ENCODE measurements around the gene ZC3H14. TPM values are rescaled to one million over a fixed set of nuclear protein-coding genes. Genes with fewer than 3 reads are reported as not detected.
"Not testable (repeated sequence)": the region's sequence is repeated elsewhere in the genome, so short reads cannot be mapped to it uniquely, and the experiment has no call there.

Gene ZC3H14
- total and polyA plus RNA-seq, 5 donors from 2014 or later: 39.8 to 50.8 (median 44.8) TPM

DNA sequence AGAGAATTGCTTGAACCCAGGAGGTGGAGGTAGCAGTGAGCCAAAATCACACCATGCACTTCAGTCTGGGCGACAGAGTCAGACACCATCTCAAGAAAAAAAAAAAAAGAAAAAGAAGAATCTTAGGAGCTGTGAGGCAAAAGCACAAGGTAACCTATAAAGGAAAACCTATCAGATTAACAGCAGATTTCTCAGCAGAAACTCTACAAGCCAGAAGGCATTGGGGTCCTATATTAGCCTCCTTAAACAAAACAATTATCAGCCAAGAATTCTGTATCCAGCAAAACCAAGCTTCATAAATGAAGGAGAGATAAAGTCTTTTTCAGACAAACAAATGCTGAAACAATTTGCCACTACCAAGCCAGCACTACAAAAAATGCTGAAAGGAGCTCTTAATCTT lies 32.9 kb upstream of the ZC3H14 start:
- not testable (repeated sequence) for H3K27me3 ChIP-seq (ENCODE audit: control insufficient read depth, insufficient read depth, low read length); H3K36me3 Mint-ChIP-seq; H3K4me1 Mint-ChIP-seq; DNase-seq; ATAC-seq (ENCODE audit: low read depth in 2 of 2); H3K27ac ChIP-seq (ENCODE audit: insufficient read depth, low read length, poor library complexity, severe bottlenecking); H3K4me3 ChIP-seq (ENCODE audit: low read depth, low read length); H3K4me3 Mint-ChIP-seq; H3K27ac Mint-ChIP-seq; H3K4me1 ChIP-seq (ENCODE audit: control insufficient read depth, insufficient read depth, low read length, poor library complexity, severe bottlenecking); H3K36me3 ChIP-seq (ENCODE audit: control insufficient read depth, insufficient read depth, low read length); H3K9me3 ChIP-seq (ENCODE audit: control insufficient read depth in 2 of 2, low read length in 2 of 2)
- Mint-ChIP-seq H3K9me3 (peaks cover 0 to 19% (median 5%) of the 10 kb centered on the region in 7 donors), H3K27me3 (peaks cover 34% of the 10 kb centered on the region)

DNA sequence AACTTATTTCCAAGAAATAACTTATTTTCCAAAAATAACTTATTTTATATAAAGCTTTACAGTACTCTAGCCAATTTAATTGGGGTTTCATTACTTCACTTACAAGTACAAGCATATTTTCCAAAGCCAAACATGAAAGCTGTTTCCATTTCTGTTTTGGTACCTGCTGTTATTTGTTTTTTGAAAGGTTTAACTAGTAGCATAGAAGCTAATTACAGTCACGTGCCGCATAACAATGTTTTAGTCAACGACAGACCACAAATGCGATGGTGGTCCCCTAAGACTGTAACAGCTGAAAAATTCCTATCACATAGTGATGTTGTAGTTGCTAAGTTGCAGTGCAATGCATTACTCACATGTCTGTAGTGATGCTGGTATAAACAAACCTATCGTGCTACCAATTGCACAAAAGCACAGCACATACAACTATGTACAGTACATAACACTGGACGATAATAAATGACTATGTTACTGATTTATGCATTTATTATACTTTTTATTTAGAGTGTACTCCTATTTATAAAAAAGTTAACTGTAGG lies 29.7 kb upstream of the ZC3H14 start:
- DNase-seq: no peak
- H3K4me1 Mint-ChIP-seq: no peaks in the 10 kb centered on the region

DNA sequence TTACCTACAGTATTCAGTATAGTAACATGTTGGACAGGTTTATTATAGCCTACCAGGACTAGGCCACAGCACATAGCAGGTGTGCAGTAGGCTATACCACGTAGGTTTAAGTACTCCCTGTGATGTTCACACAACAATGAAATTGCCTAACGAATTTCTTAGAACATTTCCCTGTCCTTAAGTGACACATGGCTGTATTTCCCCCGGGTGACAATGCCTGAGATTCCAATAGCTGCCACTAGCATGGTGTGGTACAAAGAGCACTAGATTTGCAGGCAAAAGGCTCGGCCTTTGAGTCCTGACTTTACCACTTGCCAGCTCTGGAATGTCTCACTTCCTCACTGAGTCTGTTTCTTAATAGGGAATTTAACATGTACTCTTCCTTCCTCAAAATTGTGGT lies 27.7 kb upstream of the ZC3H14 start:
- H3K4me1 Mint-ChIP-seq: no peaks in the 10 kb centered on the region
- peaks cover 0 to 6% (median 2%) of the 10 kb centered on the region in 7 donors for H3K9me3 Mint-ChIP-seq
- H3K27me3 Mint-ChIP-seq: peaks cover 17% of the 10 kb centered on the region
- H3K27ac Mint-ChIP-seq: no peak overlapping the region
- ATAC-seq (ENCODE audit: low read depth in 2 of 2): no peak
- H3K9me3 ChIP-seq (ENCODE audit: control insufficient read depth in 2 of 2, low read length in 2 of 2): no peaks in the 10 kb centered on the region
- no peaks in the 10 kb centered on the region for H3K36me3 Mint-ChIP-seq
- no peak overlapping the region for H3K4me3 ChIP-seq (ENCODE audit: low read depth, low read length)
- H3K4me1 ChIP-seq (ENCODE audit: control insufficient read depth, insufficient read depth, low read length, poor library complexity, severe bottlenecking): no peaks in the 10 kb centered on the region
- no peak for DNase-seq
- no peak overlapping the region for H3K4me3 Mint-ChIP-seq
- no peak overlapping the region for H3K27ac ChIP-seq (ENCODE audit: insufficient read depth, low read length, poor library complexity, severe bottlenecking)
- H3K27me3 ChIP-seq (ENCODE audit: control insufficient read depth, insufficient read depth, low read length): peaks cover 9% of the 10 kb centered on the region
- no peaks in the 10 kb centered on the region for H3K36me3 ChIP-seq (ENCODE audit: control insufficient read depth, insufficient read depth, low read length)

More for the DNA sequence above, 29.7 kb upstream of the ZC3H14 start:
- peaks cover 7% of the 10 kb centered on the region for H3K27me3 ChIP-seq (ENCODE audit: control insufficient read depth, insufficient read depth, low read length)
- no peak overlapping the region for H3K27ac ChIP-seq (ENCODE audit: insufficient read depth, low read length, poor library complexity, severe bottlenecking)
- H3K9me3 ChIP-seq (ENCODE audit: control insufficient read depth in 2 of 2, low read length in 2 of 2): no peaks in the 10 kb centered on the region
- no peaks in the 10 kb centered on the region for H3K36me3 Mint-ChIP-seq
- H3K4me3 ChIP-seq (ENCODE audit: low read depth, low read length): no peak overlapping the region
- H3K27me3 Mint-ChIP-seq: peaks cover 21% of the 10 kb centered on the region
- H3K4me1 ChIP-seq (ENCODE audit: control insufficient read depth, insufficient read depth, low read length, poor library complexity, severe bottlenecking): no peaks in the 10 kb centered on the region
- H3K36me3 ChIP-seq (ENCODE audit: control insufficient read depth, insufficient read depth, low read length): no peaks in the 10 kb centered on the region
- H3K27ac Mint-ChIP-seq: no peak overlapping the region
- no peak for ATAC-seq (ENCODE audit: low read depth in 2 of 2)
- H3K9me3 Mint-ChIP-seq: peaks cover 0 to 15% (median 5%) of the 10 kb centered on the region in 7 donors
- no peak overlapping the region for H3K4me3 Mint-ChIP-seq

DNA sequence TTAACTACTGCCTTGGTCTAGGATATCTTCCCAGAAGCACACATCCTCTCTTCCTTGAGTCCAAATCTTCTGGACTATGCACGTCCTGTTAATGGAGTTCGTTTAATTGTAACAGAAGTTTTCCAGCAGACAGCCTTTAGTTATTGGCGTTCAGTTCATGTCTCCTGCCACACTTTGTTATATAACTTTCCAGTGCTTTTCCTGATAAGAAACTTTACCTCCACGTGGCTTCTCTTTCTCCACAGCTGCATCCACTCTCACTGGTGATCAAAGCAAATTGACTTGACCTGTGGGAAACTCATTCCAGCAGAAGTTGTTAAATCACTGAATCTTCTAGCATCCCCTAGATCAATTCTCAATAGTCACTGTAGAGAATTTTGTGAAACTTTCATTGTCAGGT lies 27.0 kb upstream of the ZC3H14 start:
- H3K36me3 Mint-ChIP-seq: no peaks in the 10 kb centered on the region
- H3K27me3 Mint-ChIP-seq: peaks cover 16% of the 10 kb centered on the region
- Histone ChIP-seq H3K36me3 (ENCODE audit: control insufficient read depth, insufficient read depth, low read length) (no peaks in the 10 kb centered on the region), H3K27me3 (ENCODE audit: control insufficient read depth, insufficient read depth, low read length) (peaks cover 10% of the 10 kb centered on the region), H3K4me3 (ENCODE audit: low read depth, low read length) (no peak overlapping the region), H3K9me3 (ENCODE audit: control insufficient read depth in 2 of 2, low read length in 2 of 2) (no peaks in the 10 kb centered on the region), H3K27ac (ENCODE audit: insufficient read depth, low read length, poor library complexity, severe bottlenecking) (no peak overlapping the region), H3K4me1 (ENCODE audit: control insufficient read depth, insufficient read depth, low read length, poor library complexity, severe bottlenecking) (no peaks in the 10 kb centered on the region)
- H3K4me1 Mint-ChIP-seq: no peaks in the 10 kb centered on the region
- no peak overlapping the region for H3K27ac Mint-ChIP-seq
- H3K9me3 Mint-ChIP-seq: no peaks in the 10 kb centered on the region
- ATAC-seq (ENCODE audit: low read depth in 2 of 2) (no peak), DNase-seq (no peak)
- H3K4me3 Mint-ChIP-seq: no peak overlapping the region

DNA sequence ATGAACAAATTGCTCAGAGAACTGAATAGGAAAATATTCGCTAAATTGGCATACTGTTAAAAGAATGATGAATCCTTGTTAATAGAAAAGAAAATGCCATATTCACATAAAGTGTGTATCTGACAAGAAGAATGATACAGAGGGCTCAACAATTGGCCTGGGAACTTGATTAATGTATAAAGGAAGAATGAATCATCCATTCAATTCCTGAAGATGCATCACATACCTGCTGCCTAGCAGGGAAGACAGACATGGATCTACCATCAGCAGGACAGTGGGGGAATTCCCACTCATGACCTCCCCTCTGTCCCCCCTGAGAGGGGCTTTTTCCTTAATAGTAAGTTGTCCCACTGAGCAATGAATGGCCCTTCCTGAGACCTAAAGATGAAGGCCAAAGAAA lies 21.5 kb upstream of the ZC3H14 start:
- ATAC-seq (ENCODE audit: low read depth in 2 of 2) (no peak), DNase-seq (no peak)
- Histone ChIP-seq H3K4me1 (ENCODE audit: control insufficient read depth, insufficient read depth, low read length, poor library complexity, severe bottlenecking) (no peaks in the 10 kb centered on the region), H3K27me3 (ENCODE audit: control insufficient read depth, insufficient read depth, low read length) (peaks cover 10% of the 10 kb centered on the region), H3K36me3 (ENCODE audit: control insufficient read depth, insufficient read depth, low read length) (no peaks in the 10 kb centered on the region), H3K9me3 (ENCODE audit: control insufficient read depth in 2 of 2, low read length in 2 of 2) (no peaks in the 10 kb centered on the region), H3K27ac (ENCODE audit: insufficient read depth, low read length, poor library complexity, severe bottlenecking) (no peak overlapping the region), H3K4me3 (ENCODE audit: low read depth, low read length) (no peak overlapping the region)
- no peaks in the 10 kb centered on the region for H3K36me3 Mint-ChIP-seq
- peaks cover 0 to 1% (median 0%) of the 10 kb centered on the region in 7 donors for H3K9me3 Mint-ChIP-seq
- no peak overlapping the region for H3K27ac Mint-ChIP-seq
- no peaks in the 10 kb centered on the region for H3K4me1 Mint-ChIP-seq
- peaks cover 34% of the 10 kb centered on the region for H3K27me3 Mint-ChIP-seq
- H3K4me3 Mint-ChIP-seq: no peak overlapping the region

DNA sequence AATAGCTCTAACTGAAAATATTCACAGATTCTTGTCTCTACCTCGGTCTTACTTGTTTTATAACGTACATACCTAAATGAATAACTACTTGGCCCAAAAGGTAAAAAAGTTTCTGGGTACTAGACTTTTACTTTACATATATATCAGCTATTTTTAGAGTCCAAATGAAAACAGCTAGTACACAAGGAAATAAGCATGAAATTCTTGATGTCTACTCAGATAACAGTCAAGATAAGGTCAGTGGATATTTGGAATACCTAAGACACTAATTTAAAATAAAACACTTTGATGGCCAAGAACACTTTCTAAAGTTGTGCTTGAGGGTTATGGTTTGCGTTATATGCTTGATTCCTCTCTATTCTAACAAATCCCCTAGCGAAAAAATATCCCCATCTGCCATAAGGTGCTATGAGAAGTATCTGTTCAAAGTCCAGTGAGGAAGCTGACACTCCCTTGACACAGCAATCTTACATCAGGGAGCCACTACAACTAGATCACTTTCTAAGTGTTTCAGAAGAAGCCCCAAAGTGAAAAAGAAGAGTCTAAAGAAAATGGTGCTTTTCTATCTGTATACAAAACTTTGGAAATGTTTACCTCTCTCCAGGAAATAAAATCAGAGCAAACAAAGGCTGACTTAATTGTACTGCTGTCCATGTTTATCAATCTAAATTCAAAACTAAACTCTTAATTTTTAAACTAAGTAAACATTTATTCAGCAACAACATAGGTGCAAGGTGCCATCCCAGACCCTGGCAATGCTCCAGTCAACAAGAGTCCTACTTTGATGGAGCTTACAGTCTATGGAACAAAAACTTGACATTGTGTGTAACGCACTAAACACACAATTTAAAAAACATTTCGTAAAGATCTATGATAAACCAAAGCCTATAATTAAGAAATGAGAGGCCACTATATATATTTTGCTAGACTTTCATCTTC lies 19.7 kb upstream of the ZC3H14 start:
- Mint-ChIP-seq H3K4me1 (no peaks in the 10 kb centered on the region), H3K27me3 (peaks cover 31% of the 10 kb centered on the region), H3K36me3 (no peaks in the 10 kb centered on the region), H3K27ac (peak overlapping the region in 1 of 3 donors; percentile 11), H3K4me3 (peak overlapping the region in 1 of 4 donors; percentile 85), H3K9me3 (peaks cover 0 to 1% (median 0%) of the 10 kb centered on the region in 7 donors)
- Histone ChIP-seq H3K4me3 (ENCODE audit: low read depth, low read length) (no peak overlapping the region), H3K36me3 (ENCODE audit: control insufficient read depth, insufficient read depth, low read length) (no peaks in the 10 kb centered on the region), H3K4me1 (ENCODE audit: control insufficient read depth, insufficient read depth, low read length, poor library complexity, severe bottlenecking) (no peaks in the 10 kb centered on the region), H3K27ac (ENCODE audit: insufficient read depth, low read length, poor library complexity, severe bottlenecking) (no peak overlapping the region), H3K9me3 (ENCODE audit: control insufficient read depth in 2 of 2, low read length in 2 of 2) (no peaks in the 10 kb centered on the region), H3K27me3 (ENCODE audit: control insufficient read depth, insufficient read depth, low read length) (peaks cover 8% of the 10 kb centered on the region)
- no peak for DNase-seq
- no peak for ATAC-seq (ENCODE audit: low read depth in 2 of 2)

DNA sequence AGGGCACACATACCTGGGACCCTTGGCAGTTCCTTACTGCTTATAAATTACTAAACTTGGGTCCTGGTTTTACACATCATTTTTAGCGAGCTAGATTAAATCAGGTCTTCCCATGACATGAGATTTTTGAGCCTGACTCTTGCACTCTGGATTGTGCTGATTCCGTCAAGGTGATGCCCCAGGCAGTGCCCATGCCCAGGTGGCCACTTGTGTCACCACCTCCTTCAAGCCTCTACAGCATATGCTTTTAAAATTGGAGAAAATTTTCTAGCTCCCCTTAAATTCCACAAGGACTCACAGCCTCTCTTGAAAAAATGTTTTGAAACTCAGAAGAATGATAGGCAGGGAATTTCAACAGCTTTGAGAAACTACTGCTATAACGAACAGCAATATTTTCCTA lies 17.6 kb upstream of the ZC3H14 start:
- Mint-ChIP-seq H3K27ac (no peak overlapping the region), H3K9me3 (peaks cover 0 to 1% (median 0%) of the 10 kb centered on the region in 7 donors), H3K4me3 (no peak overlapping the region), H3K4me1 (no peaks in the 10 kb centered on the region), H3K36me3 (no peaks in the 10 kb centered on the region), H3K27me3 (peaks cover 41% of the 10 kb centered on the region)
- H3K4me3 ChIP-seq (ENCODE audit: low read depth, low read length): no peak overlapping the region
- H3K36me3 ChIP-seq (ENCODE audit: control insufficient read depth, insufficient read depth, low read length): no peaks in the 10 kb centered on the region
- no peaks in the 10 kb centered on the region for H3K9me3 ChIP-seq (ENCODE audit: control insufficient read depth in 2 of 2, low read length in 2 of 2)
- ATAC-seq (ENCODE audit: low read depth in 2 of 2) (no peak), DNase-seq (no peak)
- H3K27ac ChIP-seq (ENCODE audit: insufficient read depth, low read length, poor library complexity, severe bottlenecking): no peak overlapping the region
- no peaks in the 10 kb centered on the region for H3K4me1 ChIP-seq (ENCODE audit: control insufficient read depth, insufficient read depth, low read length, poor library complexity, severe bottlenecking)
- H3K27me3 ChIP-seq (ENCODE audit: control insufficient read depth, insufficient read depth, low read length): peaks cover 2% of the 10 kb centered on the region

Measured in CD4-positive, CD25-positive, alpha-beta regulatory T cell (primary cell).